ENCODE results near the gene IFT22. TPM values are rescaled to one million over a fixed set of nuclear protein-coding genes. Genes with fewer than 3 reads are reported as not detected.
"Not testable (repeated sequence)": the region's sequence is repeated elsewhere in the genome, so short reads cannot be mapped to it uniquely, and the experiment has no call there.

IFT22 gene
- total and polyA plus RNA-seq, 2 of the 4 experiments (the other 2 are of a cell fraction), result 29.3 to 34.1 TPM

DNA sequence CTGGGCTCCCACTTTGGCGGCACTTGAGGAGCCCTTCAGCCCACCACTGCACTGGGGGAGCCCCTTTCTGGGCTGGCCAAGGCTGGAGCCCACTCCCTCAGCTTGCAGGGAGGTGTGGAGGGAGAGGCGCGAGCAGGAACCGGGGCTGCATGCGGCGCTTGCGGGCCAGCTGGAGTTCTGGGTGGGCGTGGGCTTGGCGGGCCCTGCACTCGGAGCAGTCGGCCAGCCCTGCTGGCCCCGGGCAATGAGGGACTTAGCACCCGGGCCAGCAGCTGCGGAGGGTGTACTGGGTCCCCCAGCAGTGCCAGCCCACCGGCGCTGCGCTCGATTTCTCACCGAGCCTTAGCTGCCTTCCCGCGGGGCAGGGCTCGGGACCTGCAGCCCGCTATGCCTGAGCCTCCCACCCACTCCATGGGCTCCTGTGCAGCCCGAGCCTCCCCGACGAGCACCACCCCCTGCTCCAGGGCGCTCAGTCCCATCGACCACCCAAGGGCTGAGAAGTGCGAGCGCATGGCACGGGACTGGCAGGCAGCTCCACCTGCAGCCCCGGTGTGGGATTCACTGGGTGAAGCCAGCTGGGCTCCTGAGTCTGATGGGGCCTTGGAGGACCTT is 26.9 kb upstream of the IFT22 start:
- WGBS, 2 experiments (ENCODE audit: extremely low coverage in 2 of 2, insufficient read length in 1 of 2), result 90% methylated on average over 8 of the region's 32 CpGs; no CpG with 5 or more reads in 1 of the 2 experiments
- POLR2A ChIA-PET (ENCODE audit: unreplicated experiment); H3K4me3 ChIP-seq (ENCODE audit: insufficient read depth, low read depth, low read length); H4K91ac ChIP-seq (ENCODE audit: insufficient read depth, low read depth, low read length); H2AFZ ChIP-seq (replicated peaks; ENCODE audit: low read length, poor library complexity); DNase-seq; H3K23ac ChIP-seq (ENCODE audit: low read depth, low read length); H4K8ac ChIP-seq (ENCODE audit: low read depth in 2 of 2, low read length in 2 of 2); H2AK9ac ChIP-seq (replicated peaks; ENCODE audit: low read depth, low read length, poor library complexity); BruUV-seq (replicated peaks); H3K36me3 ChIP-seq (ENCODE audit: control insufficient read depth, insufficient read depth, low read length); H3K27me3 ChIP-seq (ENCODE audit: control insufficient read depth, insufficient read depth, low read length); H3K56ac ChIP-seq (ENCODE audit: extremely low read depth, insufficient read depth, low read length); ATAC-seq (ENCODE audit: low read depth); H3K4me1 ChIP-seq (ENCODE audit: control insufficient read depth, insufficient read depth, low read length); H3K27ac ChIP-seq (ENCODE audit: insufficient read depth, low read length); H3K9me3 ChIP-seq (ENCODE audit: control insufficient read depth, insufficient read depth, low read length); H2BK20ac ChIP-seq (ENCODE audit: low read depth, low read length); intact Hi-C loops (cut with micrococcal nuclease); H2BK120ac ChIP-seq (ENCODE audit: low read depth, low read length); H3K4ac ChIP-seq (ENCODE audit: low read depth, low read length); dilution Hi-C loops (cut with HindIII; ENCODE audit: low sequenced_read_pairs, unreplicated experiment); H2AK5ac ChIP-seq (ENCODE audit: low read depth, low read length); CTCF ChIA-PET; H3K79me1 ChIP-seq (ENCODE audit: low read depth in 1 of 2, low read length in 2 of 2); H4K20me1 ChIP-seq (ENCODE audit: insufficient read depth, low read length); H2BK15ac ChIP-seq (ENCODE audit: low read depth, low read length); in situ Hi-C loops (cut with MboI; ENCODE audit: low sequenced_read_pairs); H3K14ac ChIP-seq (replicated peaks; ENCODE audit: low read depth, low read length); H3K18ac ChIP-seq (ENCODE audit: low read depth, low read length); H3K9ac ChIP-seq (ENCODE audit: low read depth, low read length); H4K5ac ChIP-seq (ENCODE audit: low read depth, low read length); H3K4me2 ChIP-seq (ENCODE audit: low read depth, low read length); H2BK5ac ChIP-seq (ENCODE audit: low read depth, low read length, poor library complexity, severe bottlenecking); H3K9me1 ChIP-seq (ENCODE audit: insufficient read depth, low read length): not testable (repeated sequence)
